GM19372 (cell line): ENCODE results near the gene IQCC.

Experiments used
- ATAC-seq: cut with Tn5 transposase; IDR thresholded peaks from one replicate; pipeline ENCODE4 v1.9.1; 2021; ENCODE audit warnings: mild to moderate bottlenecking, low read depth, moderate library complexity; ENCODE audit not compliant: unreplicated experiment

IQCC gene

DNA sequence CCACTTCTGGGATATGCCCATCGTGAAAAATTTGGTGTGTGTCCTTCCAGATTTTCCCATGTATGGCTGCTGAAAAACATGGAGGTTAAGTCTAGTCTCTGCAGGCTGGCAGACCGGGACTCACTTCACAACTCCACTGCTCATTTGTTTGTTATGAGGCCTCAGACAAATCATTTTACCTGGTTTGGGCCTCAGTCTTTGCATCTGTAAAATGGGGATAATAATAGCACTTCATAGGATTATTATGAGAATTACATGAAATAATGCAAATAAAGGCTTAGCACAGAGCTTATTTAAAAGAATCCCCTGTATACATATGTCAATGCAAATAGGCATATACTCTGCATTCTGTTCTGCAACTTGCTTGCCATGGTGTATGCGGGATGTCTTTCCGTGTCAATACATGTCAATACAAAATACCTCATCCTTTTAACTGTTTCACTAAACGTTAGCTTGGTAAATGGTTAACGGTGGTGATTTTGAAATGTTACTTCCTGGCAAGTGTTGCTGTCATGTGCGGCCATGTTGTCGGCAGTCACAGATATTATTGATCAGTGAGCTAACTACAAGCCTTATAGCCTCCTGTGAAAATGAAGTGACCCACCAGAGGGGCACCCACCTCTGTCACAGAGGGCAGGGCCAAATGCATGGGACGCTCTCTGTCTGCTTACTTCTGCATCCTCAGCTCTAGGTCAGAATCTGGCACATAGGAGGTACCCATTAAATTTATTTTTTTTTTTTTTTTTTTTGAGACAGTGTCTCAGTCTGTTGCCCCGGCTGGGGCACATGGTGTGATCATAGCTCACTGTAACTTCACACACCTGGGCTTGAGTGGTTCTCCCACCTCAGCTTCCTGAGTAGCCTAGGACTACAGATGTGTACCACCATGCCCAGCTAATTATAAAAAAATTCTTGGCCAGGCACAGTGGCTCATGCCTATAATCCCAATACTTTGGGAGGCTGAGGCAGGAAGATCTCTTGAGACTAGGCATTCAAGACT is 49.9 kb downstream of the IQCC start:
- ATAC-seq, result no peak

DNA sequence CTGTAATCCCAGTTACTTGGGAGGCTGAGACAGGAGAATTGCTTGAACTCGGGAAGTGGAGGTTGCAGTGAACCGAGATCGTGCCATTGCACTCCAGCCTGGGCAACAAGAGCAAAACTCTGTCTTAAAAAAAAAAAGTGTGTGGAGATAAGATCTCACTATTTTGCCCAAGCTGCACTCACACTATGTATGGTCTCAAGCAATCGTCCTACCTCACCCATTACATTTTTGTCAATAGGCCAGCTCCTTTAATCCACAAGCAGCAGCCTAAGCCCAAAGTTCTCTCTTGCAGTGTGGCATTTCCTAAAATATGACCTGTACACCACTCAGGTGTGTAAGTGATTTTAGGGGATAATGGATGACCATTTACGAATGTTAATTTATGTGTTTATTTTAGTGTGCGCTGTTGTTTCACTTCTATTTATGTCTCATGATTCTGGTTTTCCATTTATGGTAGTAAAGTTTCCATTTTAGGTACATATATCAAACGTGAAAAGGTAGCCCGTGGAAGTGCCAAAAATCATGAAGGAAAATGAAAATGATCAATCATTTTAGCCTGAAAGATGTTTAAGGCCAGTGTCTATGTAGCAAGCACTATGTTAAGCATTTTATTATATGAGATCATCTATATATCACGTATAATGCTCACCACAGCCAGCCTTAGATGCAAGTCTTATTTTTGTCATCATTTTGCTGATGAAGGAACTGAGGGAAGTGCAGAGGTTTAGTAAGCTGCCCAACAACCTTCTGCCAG is 51.2 kb downstream of the IQCC start:
- no peak for ATAC-seq

DNA sequence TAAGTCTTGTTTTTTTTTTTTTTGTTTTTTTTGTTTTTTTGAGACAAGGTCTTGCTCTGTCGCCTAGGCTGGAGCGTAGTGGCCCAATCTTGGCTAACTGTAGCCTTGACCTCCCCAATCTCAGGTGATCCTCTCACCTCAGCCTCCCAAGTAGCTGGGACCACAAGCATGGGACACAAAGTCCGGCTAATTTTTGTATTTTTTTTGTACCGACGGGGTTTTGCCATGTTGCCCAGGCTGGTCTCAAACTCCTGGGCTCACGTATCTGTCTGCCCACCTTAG is 51.7 kb downstream of the IQCC start:
- ATAC-seq, result no peak
